ENCODE data around the gene CAMK2B.
"Not testable (repeated sequence)": the region's sequence is repeated elsewhere in the genome, so short reads cannot be mapped to it uniquely, and the experiment has no call there.

CAMK2B gene

DNA sequence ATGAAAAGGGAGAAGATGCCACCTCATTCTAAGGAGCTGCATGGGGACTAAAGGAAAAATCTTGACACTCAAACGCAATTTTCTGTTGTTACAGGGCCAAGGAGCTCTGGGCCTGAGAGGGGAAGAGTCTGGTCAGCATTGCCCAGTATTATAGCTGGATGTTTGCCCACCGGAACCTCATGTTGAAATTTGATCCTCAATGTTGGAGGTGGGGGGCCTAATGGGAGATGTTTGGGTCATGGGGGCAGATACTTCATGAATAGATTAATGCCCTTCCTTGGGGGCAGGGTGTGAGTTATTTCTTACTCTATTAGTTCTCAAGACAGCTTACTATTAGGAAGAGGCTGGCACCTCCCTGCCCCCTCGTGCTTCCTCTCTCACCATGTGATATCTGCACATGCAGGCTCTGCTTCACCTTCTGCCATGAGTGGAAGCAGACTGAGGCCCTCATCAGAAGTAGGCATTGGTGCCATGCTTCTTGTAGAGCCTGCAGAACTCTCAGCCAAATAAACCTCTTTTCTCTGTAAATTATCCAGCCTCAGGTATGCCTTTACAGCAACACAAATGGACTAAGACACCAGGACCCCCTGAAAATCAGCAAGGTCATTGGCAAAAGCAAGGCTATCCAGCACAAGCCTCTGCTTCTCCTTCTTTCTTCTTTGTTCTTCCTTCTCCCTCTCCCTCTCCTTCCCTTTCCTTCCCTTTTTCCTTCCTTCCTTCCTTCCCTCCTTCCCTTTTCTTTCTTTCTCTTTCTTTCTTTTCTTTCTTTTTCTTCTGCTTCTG lies 151.3 kb downstream of the CAMK2B start:
- no peak for TF ChIP-seq CTCF (conservative IDR thresholded peaks at IDR 0.05; ENCODE audit: control insufficient read depth, insufficient read depth, low read depth, low read length)
- H3K4me3 ChIP-seq (ENCODE audit: control insufficient read depth, low read depth, low read length), result no peak overlapping the region
- no peak for DNase-seq (ENCODE audit: low read depth)

GRCh38 chr7:44172803-44173424 lies 152.5 kb downstream of the CAMK2B start:
- no peak for TF ChIP-seq CTCF (conservative IDR thresholded peaks at IDR 0.05; ENCODE audit: control insufficient read depth, insufficient read depth, low read depth, low read length)
- DNase-seq (ENCODE audit: low read depth), result no peak
- no peak overlapping the region for H3K4me3 ChIP-seq (ENCODE audit: control insufficient read depth, low read depth, low read length)

- TF ChIP-seq CTCF (conservative IDR thresholded peaks at IDR 0.05; ENCODE audit: control insufficient read depth, insufficient read depth, low read depth, low read length), result no peak
- H3K4me3 ChIP-seq (ENCODE audit: control insufficient read depth, low read depth, low read length), result no peak overlapping the region
- no peak for DNase-seq (ENCODE audit: low read depth)
Observed at GRCh38 chr7:44172352-44172751, 153.0 kb downstream of the CAMK2B start.

DNA sequence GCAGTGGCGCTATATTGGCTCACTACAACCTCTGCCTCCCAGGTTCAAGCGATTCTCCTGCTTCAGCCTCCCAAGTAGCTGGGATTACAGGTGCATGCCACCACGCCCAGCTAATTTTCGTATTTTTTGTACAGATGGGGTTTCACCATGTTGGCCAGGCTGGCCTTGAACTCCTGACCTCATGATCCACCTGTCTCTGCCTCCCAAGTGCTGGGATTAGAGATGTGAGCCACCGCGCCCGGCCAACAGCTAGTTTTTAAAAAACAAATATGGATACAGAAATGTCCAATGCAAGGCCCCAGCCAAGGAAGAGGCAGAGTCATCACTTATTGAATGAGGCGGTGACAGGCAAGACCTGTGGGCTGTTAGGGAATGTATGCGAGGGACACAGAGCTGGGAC lies 153.5 kb downstream of the CAMK2B start:
- not testable (repeated sequence) for H3K4me3 ChIP-seq (ENCODE audit: control insufficient read depth, low read depth, low read length); DNase-seq (ENCODE audit: low read depth)

- no peak overlapping the region for H3K4me3 ChIP-seq (ENCODE audit: control insufficient read depth, low read depth, low read length)
- no peak for DNase-seq (ENCODE audit: low read depth)
- TF ChIP-seq CTCF (conservative IDR thresholded peaks at IDR 0.05; ENCODE audit: control insufficient read depth, insufficient read depth, low read depth, low read length), result no peak
Observed at GRCh38 chr7:44167920-44168319, 157.5 kb downstream of the CAMK2B start.

All from fibroblast of mammary gland (primary cell).